HUDEP-2 (cell line): ENCODE data around the gene TIMM17A.

Source experiments
- DNase-seq, 76 experiments: peaks; one replicate each; lab custom pipeline; 2025; ENCODE audit not compliant: unreplicated experiment in 76 of 76; lab: John Stamatoyannopoulos, UW

Gene TIMM17A

GRCh38 chr1:201982623-201983379 is 27.5 kb downstream of the TIMM17A start, which contains the start of gene RNPEP:
Gene RNPEP (plus strand): TSS chr1:201982648. CDS start chr1:201982667, 19 bp downstream.
- peak in 30 of 76 experiments; percentile 10 to 66 (median 36) for DNase-seq

- peak in 1 of 76 experiments; percentile 55 for DNase-seq
These were observed 28.1 kb downstream of the TIMM17A start for GRCh38 chr1:201983380-201983805.

DNA sequence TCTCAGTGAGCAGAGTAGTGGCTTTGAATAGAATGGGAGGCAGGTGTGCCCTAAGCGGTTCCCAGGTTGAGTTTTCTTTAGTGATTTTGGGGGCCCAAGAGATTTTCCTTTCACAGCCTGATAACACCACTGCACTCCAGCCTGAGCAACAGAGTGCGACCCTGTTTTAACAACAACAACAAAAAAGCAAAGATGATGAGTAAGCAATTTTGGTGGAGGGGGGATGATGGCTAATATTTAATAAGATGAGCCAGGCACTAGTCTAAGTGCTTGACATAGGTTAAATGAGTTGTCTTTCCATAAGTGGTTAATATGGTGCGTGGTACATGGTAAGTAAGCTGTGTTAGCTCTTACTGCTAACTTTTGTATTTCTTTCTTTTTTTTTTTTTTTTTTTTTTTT is 29.1 kb downstream of the TIMM17A start:
- DNase-seq, result no peak

- no peak for DNase-seq
These were observed 30.1 kb downstream of the TIMM17A start for GRCh38 chr1:201985355-201985754.

GRCh38 chr1:201988601-201989000 is 33.3 kb downstream of the TIMM17A start:
- no peak for DNase-seq

GRCh38 chr1:201989354-201990128 is 34.2 kb downstream of the TIMM17A start:
- DNase-seq, result no peak

GRCh38 chr1:201990427-201990826 is 35.1 kb downstream of the TIMM17A start:
- peak in 6 of 76 experiments; percentile 6 to 26 (median 17) for DNase-seq

- DNase-seq, result peak in 22 of 76 experiments; percentile 4 to 49 (median 21)
These were observed 44.4 kb downstream of the TIMM17A start for GRCh38 chr1:201999625-202000238.

GRCh38 chr1:202002507-202002906 is 47.2 kb downstream of the TIMM17A start:
- DNase-seq, result no peak

DNA sequence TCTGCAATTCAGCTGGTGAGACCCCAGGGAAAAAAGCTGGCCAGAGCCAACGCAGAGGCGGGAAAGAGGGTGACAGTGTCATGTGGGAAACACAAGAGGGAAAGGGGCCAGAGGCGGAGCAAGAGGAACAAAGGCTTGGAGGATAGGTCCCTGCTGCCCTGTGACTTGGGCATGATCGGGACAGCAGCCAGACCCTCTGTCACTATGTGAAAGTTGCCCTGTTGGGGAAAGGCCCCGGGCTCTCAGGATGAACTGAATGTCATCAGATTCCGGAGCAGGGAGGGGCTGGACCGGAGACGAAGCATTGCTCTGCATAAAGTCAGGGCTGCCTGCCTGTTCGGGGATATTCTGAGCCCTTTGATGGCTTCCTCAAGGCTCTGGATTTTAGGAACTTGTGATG is 49.4 kb downstream of the TIMM17A start:
- DNase-seq, result no peak

GRCh38 chr1:202005958-202006357 is 50.7 kb downstream of the TIMM17A start:
- peak in 8 of 76 experiments; percentile 7 to 30 (median 22) for DNase-seq

GRCh38 chr1:202007304-202007703 is 52.0 kb downstream of the TIMM17A start:
- no peak for DNase-seq

DNA sequence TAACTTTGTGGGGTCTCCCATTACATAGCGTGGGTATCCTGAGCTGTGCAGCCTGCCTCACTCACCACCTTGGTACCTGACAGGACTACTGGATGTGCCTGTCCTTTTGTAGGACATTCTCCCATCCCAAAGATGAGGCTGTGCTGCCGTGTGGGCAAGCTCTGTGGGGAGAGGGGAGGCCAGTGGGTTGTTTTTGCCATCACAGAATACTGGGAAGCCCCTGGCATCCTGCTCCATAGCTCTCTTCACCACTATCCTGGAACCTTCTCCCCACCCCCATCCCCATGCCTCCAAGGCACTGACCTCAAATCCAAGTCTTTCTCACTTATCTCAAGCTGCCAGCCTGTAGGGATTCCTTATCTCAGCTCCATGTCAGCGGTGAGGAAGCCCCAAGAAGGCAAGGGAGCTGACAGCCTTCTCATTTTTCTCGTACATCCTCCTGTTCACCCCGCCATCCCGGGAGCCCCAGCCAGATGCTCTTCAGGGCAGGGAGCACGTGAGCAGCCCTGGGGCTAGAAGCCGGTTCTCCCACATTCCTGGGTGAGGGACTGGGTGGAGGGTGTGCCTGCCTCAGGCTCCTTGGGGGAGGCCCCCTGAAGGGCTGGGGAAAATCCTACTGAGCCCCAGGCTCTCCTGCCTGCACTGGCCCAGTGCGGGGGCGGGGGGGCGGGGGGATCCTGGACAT is 52.6 kb downstream of the TIMM17A start:
- no peak for DNase-seq

DNA sequence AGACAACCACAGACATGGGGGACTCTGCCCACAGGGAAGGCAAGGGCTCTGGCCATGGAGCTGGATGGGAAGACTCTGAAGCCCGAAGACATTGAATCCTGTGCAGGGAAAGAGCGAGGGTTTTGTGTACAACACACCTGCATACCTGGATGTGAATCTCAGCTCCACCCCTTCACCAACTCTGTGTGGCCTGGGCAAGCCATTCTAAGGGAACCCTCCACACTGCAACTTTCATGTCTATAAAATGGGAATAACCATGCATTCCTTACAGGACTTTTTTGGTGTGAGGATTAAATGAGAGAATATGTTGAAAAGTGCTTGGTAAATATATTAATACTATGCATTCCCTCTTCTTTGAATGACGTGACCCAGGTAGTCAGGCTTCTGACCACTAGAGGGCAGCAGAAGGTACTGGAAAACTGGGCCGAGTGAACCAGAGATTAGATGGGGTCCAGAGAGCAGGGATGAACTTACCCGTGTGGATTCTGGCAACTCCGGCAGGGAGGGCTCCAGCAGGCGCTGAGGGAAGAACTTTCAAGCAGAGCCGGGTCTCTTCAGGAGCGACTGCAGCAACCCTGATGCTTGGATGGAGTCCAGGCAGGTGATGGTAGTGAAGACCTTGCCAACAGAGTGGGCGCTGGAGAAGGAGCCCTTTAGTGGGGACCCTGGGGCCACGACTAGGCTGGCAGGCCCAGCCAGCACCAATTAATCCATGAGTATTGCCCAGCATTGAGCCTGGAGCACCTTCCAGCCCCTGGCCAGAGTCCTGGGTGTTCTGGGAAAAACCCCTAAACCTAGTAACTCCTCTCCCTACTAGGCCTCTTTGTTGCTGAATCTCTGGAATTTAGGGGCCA is 54.2 kb downstream of the TIMM17A start:
- DNase-seq, result peak in 64 of 76 experiments; percentile 5 to 82 (median 54)

- DNase-seq, result peak in 1 of 76 experiments; percentile 10
These were observed 55.1 kb downstream of the TIMM17A start, which contains the start of gene ELF3 for GRCh38 chr1:202010180-202011015. Gene ELF3 (plus strand): TSS chr1:202010587. CDS start chr1:202011137, 550 bp downstream.

DNA sequence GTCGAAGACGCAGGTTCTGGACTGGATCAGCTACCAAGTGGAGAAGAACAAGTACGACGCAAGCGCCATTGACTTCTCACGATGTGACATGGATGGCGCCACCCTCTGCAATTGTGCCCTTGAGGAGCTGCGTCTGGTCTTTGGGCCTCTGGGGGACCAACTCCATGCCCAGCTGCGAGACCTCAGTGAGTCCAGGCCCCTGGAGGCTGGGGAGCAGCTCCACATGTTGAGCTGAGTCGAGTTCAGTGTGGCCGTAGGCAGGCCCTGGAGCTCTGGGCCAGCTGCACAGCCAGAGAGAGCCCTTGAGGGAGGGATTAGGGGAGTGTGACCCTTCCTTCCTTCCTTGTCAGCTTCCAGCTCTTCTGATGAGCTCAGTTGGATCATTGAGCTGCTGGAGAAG is 56.7 kb downstream of the TIMM17A start:
- no peak for DNase-seq

DNA sequence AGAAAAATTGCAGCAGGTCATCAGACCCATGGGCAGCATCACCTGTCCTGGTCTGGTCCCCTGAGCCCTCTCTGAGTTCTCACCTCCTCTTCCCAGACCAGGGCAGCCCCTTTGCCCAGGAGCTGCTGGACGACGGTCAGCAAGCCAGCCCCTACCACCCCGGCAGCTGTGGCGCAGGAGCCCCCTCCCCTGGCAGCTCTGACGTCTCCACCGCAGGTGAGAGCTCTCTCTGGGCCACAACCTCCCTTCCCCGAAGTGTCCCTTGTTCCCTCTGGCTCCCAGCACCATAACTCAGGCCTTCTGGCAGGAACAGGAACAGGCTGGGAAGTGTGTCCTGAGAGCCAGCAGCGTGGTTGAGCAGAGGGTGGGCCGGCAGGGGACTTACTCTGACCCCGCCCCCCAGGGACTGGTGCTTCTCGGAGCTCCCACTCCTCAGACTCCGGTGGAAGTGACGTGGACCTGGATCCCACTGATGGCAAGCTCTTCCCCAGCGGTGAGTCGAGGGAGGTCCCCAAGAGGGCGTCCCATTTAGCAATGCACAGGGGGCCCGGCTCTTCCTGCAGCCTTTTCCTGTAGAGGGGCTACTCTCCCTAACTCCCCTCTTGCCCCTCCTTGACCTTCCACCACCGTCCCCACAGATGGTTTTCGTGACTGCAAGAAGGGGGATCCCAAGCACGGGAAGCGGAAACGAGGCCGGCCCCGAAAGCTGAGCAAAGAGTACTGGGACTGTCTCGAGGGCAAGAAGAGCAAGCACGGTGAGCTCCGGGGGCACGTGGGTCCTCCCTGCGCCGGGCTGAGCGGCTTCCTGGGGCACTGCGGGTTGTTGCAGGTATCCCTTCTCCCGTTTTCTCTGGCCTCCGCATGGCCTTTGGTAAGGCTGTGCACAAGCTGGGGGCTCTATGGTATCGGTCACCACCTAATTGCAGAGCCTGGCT is 57.5 kb downstream of the TIMM17A start:
- DNase-seq, result no peak

DNA sequence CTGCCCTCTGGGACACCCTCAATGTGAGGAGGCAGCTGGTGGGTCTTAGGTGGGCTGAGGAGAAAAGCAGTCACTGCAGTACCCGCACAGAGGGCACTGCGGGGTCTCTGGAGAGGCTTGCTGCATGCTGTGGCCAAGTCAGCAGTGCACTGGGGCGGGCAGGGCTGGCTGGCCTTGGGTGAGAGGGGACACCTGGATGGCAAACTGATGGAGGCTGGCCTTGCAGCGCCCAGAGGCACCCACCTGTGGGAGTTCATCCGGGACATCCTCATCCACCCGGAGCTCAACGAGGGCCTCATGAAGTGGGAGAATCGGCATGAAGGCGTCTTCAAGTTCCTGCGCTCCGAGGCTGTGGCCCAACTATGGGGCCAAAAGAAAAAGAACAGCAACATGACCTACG is 58.3 kb downstream of the TIMM17A start:
- no peak for DNase-seq
